H9 (cell line): Measurements from ENCODE around the gene COMT. TPM values are rescaled to one million over a fixed set of nuclear protein-coding genes. Genes with fewer than 3 reads are reported as not detected.

Source experiments
- DNase-seq: peaks from one replicate; pipeline ENCODE4 v3.0.0-alpha.2; 2017
- H2AFZ ChIP-seq: one replicate; pipeline ENCODE4 v1.6.1; 2013; ENCODE audit warnings: mild to moderate bottlenecking, low read length, control low read depth, moderate library complexity
- H2AK5ac ChIP-seq: 2 replicates; pipeline ENCODE4 v1.6.1; 2013; ENCODE audit warnings: low read length, control low read depth, mixed read lengths; ENCODE audit not compliant: insufficient read length
- H2BK120ac ChIP-seq: one replicate; pipeline ENCODE4 v1.6.1; 2013; ENCODE audit warnings: low read depth, mild to moderate bottlenecking, low read length, control low read depth, inconsistent platforms; ENCODE audit not compliant: poor library complexity, severe bottlenecking
- H2BK12ac ChIP-seq: 2 replicates; pipeline ENCODE4 v1.6.1; 2013; ENCODE audit warnings: low read length, control low read depth, mixed read lengths, low read depth; ENCODE audit not compliant: insufficient read length
- H2BK15ac ChIP-seq: 2 replicates; pipeline ENCODE4 v1.6.1; 2013; ENCODE audit warnings: low read depth, low read length, control low read depth
- H2BK20ac ChIP-seq: one replicate; pipeline ENCODE4 v1.6.1; 2013; ENCODE audit warnings: low read depth, mild to moderate bottlenecking, low read length, control low read depth, inconsistent platforms; ENCODE audit not compliant: poor library complexity, severe bottlenecking
- H2BK5ac ChIP-seq: 2 replicates; pipeline ENCODE4 v1.6.1; 2013; ENCODE audit warnings: low read length, control low read depth, mixed read lengths; ENCODE audit not compliant: insufficient read length
- H3K14ac ChIP-seq: 2 replicates; pipeline ENCODE4 v1.6.1; 2013; ENCODE audit warnings: low read length, control low read depth; ENCODE audit not compliant: insufficient read depth
- H3K18ac ChIP-seq: 2 replicates; pipeline ENCODE4 v1.6.1; 2013; ENCODE audit warnings: low read depth, mild to moderate bottlenecking, mixed read lengths, low read length, control low read depth; ENCODE audit not compliant: insufficient read length
- H3K23ac ChIP-seq: 2 replicates; pipeline ENCODE4 v1.6.1; 2013; ENCODE audit warnings: low read length, control low read depth, mixed read lengths, low read depth; ENCODE audit not compliant: insufficient read length
- H3K23me2 ChIP-seq: 2 replicates; pipeline ENCODE4 v1.6.1; 2013; ENCODE audit warnings: low read depth, mild to moderate bottlenecking, mixed read lengths, low read length, control low read depth; ENCODE audit not compliant: insufficient read length, poor library complexity, severe bottlenecking
- H3K27ac ChIP-seq: 2 replicates; pipeline ENCODE4 v1.5.1; 2013; ENCODE audit warnings: low read length, control low read depth, mixed read lengths, low read depth; ENCODE audit not compliant: insufficient read length
- H3K27me3 ChIP-seq: 2 replicates; pipeline ENCODE4 v1.6.1; 2013; ENCODE audit warnings: low read length, control low read depth, inconsistent platforms; ENCODE audit not compliant: insufficient read depth
- H3K4ac ChIP-seq: 2 replicates; pipeline ENCODE4 v1.6.1; 2013; ENCODE audit warnings: low read depth, mild to moderate bottlenecking, control low read depth, inconsistent platforms, low read length, moderate library complexity
- H3K4me1 ChIP-seq: 2 replicates; pipeline ENCODE4 v1.6.1; 2013; ENCODE audit warnings: low read length, control low read depth, inconsistent platforms; ENCODE audit not compliant: insufficient read depth
- H3K4me2 ChIP-seq: 2 replicates; pipeline ENCODE4 v1.6.1; 2013; ENCODE audit warnings: low read length, control low read depth, mixed read lengths; ENCODE audit not compliant: insufficient read length, insufficient read depth
- H3K56ac ChIP-seq: 2 replicates; pipeline ENCODE4 v1.6.1; 2013; ENCODE audit warnings: low read depth, mild to moderate bottlenecking, mixed read lengths, low read length, control low read depth; ENCODE audit not compliant: insufficient read length
- H3K79me1 ChIP-seq: 2 replicates; pipeline ENCODE4 v1.6.1; 2013; ENCODE audit warnings: low read depth, mild to moderate bottlenecking, moderate library complexity, low read length, control low read depth, inconsistent platforms; ENCODE audit not compliant: insufficient read depth, poor library complexity, severe bottlenecking
- H3K79me2 ChIP-seq: 2 replicates; pipeline ENCODE4 v1.6.1; 2013; ENCODE audit warnings: low read length, control low read depth, inconsistent platforms; ENCODE audit not compliant: insufficient read depth
- H3K9ac ChIP-seq: 2 replicates; pipeline ENCODE4 v1.6.1; 2013; ENCODE audit warnings: low read length, control low read depth, mixed read lengths; ENCODE audit not compliant: insufficient read length; ENCODE audit errors: extremely low read depth
- H3K9me3 ChIP-seq: one replicate; pipeline ENCODE4 v1.6.1; 2013; ENCODE audit warnings: low read depth, low read length, inconsistent platforms; ENCODE audit not compliant: control insufficient read depth
- H3T11ph ChIP-seq: one replicate; pipeline ENCODE4 v1.6.1; 2013; ENCODE audit warnings: mild to moderate bottlenecking, low read length, control low read depth, inconsistent platforms
- H4K20me1 ChIP-seq: one replicate; pipeline ENCODE4 v1.6.1; 2013; ENCODE audit not compliant: control insufficient read depth, insufficient read length, insufficient read depth
- H4K5ac ChIP-seq: 2 replicates; pipeline ENCODE4 v1.6.1; 2013; ENCODE audit warnings: low read depth, mild to moderate bottlenecking, mixed read lengths, low read length, control low read depth; ENCODE audit not compliant: insufficient read length
- H4K8ac ChIP-seq: replicated peaks from 2 replicates; pipeline ENCODE4 v1.6.1; 2013; ENCODE audit warnings: low read length, control low read depth, mixed read lengths, low read depth; ENCODE audit not compliant: insufficient read length
- H4K91ac ChIP-seq: 2 replicates; pipeline ENCODE4 v1.6.1; 2013; ENCODE audit warnings: low read depth, mild to moderate bottlenecking, moderate library complexity, mixed read lengths, low read length, control low read depth; ENCODE audit not compliant: insufficient read length
- H3K27ac Mint-ChIP-seq, 3 experiments: 2 replicates in 2 of 3; 3 replicates in 1 of 3; pipeline ENCODE4 v1.8.0; 2020 to 2021; ENCODE audit warnings: mixed read lengths in 3 of 3, mild to moderate bottlenecking in 1 of 3, moderate library complexity in 1 of 3
- H3K27me3 Mint-ChIP-seq: 2 replicates; pipeline ENCODE4 v1.8.0; 2021; ENCODE audit warnings: low read depth, mild to moderate bottlenecking, moderate library complexity, mixed read lengths
- H3K36me3 Mint-ChIP-seq, 3 experiments: 2 replicates in 2 of 3; 3 replicates in 1 of 3; pipeline ENCODE4 v1.8.0; 2020 to 2021; ENCODE audit warnings: low read depth in 3 of 3, mixed read lengths in 3 of 3; ENCODE audit not compliant: insufficient read depth in 1 of 3
- H3K4me1 Mint-ChIP-seq, 2 experiments: 2 replicates each; pipeline ENCODE4 v1.8.0; 2020; ENCODE audit warnings: mixed read lengths in 2 of 2
- H3K4me3 Mint-ChIP-seq, 2 experiments: 2 replicates in 1 of 2; 3 replicates in 1 of 2; pipeline ENCODE4 v1.8.0; 2020 to 2021; ENCODE audit warnings: mild to moderate bottlenecking in 2 of 2, mixed read lengths in 2 of 2, moderate library complexity in 1 of 2
- H3K9me3 Mint-ChIP-seq, 2 experiments: 2 replicates in 1 of 2; 3 replicates in 1 of 2; pipeline ENCODE4 v1.8.0; 2020; ENCODE audit warnings: mild to moderate bottlenecking in 2 of 2, mixed read lengths in 2 of 2, moderate library complexity in 1 of 2
- CTCF ChIP-seq: fragments of 200-600 bp; sonication (generic); conservative IDR thresholded peaks from 3 replicates; pipeline ENCODE4 v1.8.0; 2021; ENCODE audit warnings: antibody characterized with exemption, mild to moderate bottlenecking
- WGBS: extraction: QIAGEN DNeasy Blood & Tissue Kit; methylation state at CpG from one replicate; pipeline ENCODE4 v1.1.7; 2013; ENCODE audit warnings: missing lambda C conversion rate, low lambda C conversion rate, mixed read lengths; ENCODE audit not compliant: insufficient read length; ENCODE audit errors: extremely low coverage; 5-methylcytosine and 5-hydroxymethylcytosine counted together
- total RNA-seq: library from RNA; stranded (reverse); gene quantifications from 2 replicates; pipeline ENCODE4 v1.2.1, GENCODE V29; 2021

The COMT gene
- total RNA-seq, 1 experiment from 2014 or later: 42.2 TPM

- Mint-ChIP-seq H3K9me3 (peaks cover 0 to 4% of the 10 kb centered on the region in 2 experiments; a peak in 2 of 5 replicates), H3K4me3 (no peak overlapping the region), H3K4me1 (peaks cover 0 to 3% of the 10 kb centered on the region in 2 experiments; a peak in 2 of 4 replicates), H3K27ac (no peak overlapping the region), H3K36me3 (peaks cover 0 to 27% (median 21%) of the 10 kb centered on the region in 3 experiments; a peak in 5 of 7 replicates), H3K27me3 (no peaks in the 10 kb centered on the region)
- no peak overlapping the region for H2BK12ac ChIP-seq
- no peak overlapping the region for H3K9ac ChIP-seq
- no peak overlapping the region for H2BK20ac ChIP-seq
- H4K5ac ChIP-seq: no peak overlapping the region
- no CpG with 5 or more reads among the region's 6 CpGs for WGBS
- no peak for TF ChIP-seq CTCF
- H3T11ph ChIP-seq: no peak overlapping the region
- no peak overlapping the region for H3K4ac ChIP-seq
- no peak overlapping the region for H4K8ac ChIP-seq
- H3K4me1 ChIP-seq: no peaks in the 10 kb centered on the region
- H2BK15ac ChIP-seq: no peak overlapping the region
- no peak overlapping the region for H3K27ac ChIP-seq
- no peak overlapping the region for H2BK5ac ChIP-seq
- no peak overlapping the region for H3K23ac ChIP-seq
- no peaks in the 10 kb centered on the region for H3K27me3 ChIP-seq
- no peak for DNase-seq
- H3K23me2 ChIP-seq: no peaks in the 10 kb centered on the region
- no peaks in the 10 kb centered on the region for H4K20me1 ChIP-seq
- H2AFZ ChIP-seq: no peak overlapping the region
- H3K79me1 ChIP-seq: no peaks in the 10 kb centered on the region
- H3K18ac ChIP-seq: no peak overlapping the region
- H3K4me2 ChIP-seq: no peak overlapping the region
- H3K14ac ChIP-seq: no peak overlapping the region
- H2BK120ac ChIP-seq: no peak overlapping the region
- no peak overlapping the region for H4K91ac ChIP-seq
- no peak overlapping the region for H3K56ac ChIP-seq
- H3K79me2 ChIP-seq: no peaks in the 10 kb centered on the region
- peaks cover 5% of the 10 kb centered on the region for H3K9me3 ChIP-seq
- H2AK5ac ChIP-seq: no peak overlapping the region
Observed at GRCh38 chr22:19913337-19913936, 28.1 kb upstream of the COMT start.
